DOHH2 (cell line): ENCODE results near the gene C17orf58.
"Not testable (repeated sequence)": the region's sequence is repeated elsewhere in the genome, so short reads cannot be mapped to it uniquely, and the experiment has no call there.

Experiments used
- H3F3A ChIP-seq: fragments of 200-600 bp; sonication (generic), shearing (Covaris generic); 2 replicates; pipeline ENCODE4 v1.6.0; 2016; ENCODE audit warnings: antibody characterized with exemption, mild to moderate bottlenecking; ENCODE audit not compliant: control insufficient read depth, insufficient read depth
- H3K27ac ChIP-seq: fragments of 200-600 bp; sonication (generic); 2 replicates; pipeline ENCODE4 v1.5.1; 2014; ENCODE audit warnings: low read depth, mild to moderate bottlenecking, low read length, moderate library complexity
- H3K27me3 ChIP-seq: fragments of 200-600 bp; sonication (generic); 2 replicates; pipeline ENCODE4 v1.6.1; 2014; ENCODE audit warnings: mild to moderate bottlenecking, low read length, mixed read lengths; ENCODE audit not compliant: control insufficient read depth
- H3K36me3 ChIP-seq: fragments of 200-600 bp; sonication (generic); 2 replicates; pipeline ENCODE4 v1.6.1; 2014; ENCODE audit warnings: mild to moderate bottlenecking, low read length, moderate library complexity, mixed read lengths; ENCODE audit not compliant: control insufficient read depth
- H3K4me1 ChIP-seq: fragments of 200-600 bp; sonication (generic); 2 replicates; pipeline ENCODE4 v1.6.1; 2014; ENCODE audit warnings: mild to moderate bottlenecking, low read length, mixed read lengths; ENCODE audit not compliant: control insufficient read depth
- H3K4me2 ChIP-seq: fragments of 200-600 bp; sonication (generic); 2 replicates; pipeline ENCODE4 v1.6.0; 2014; ENCODE audit warnings: mild to moderate bottlenecking, low read length, moderate library complexity
- H3K4me3 ChIP-seq: fragments of 200-600 bp; sonication (generic); 2 replicates; pipeline ENCODE4 v1.5.1; 2014; ENCODE audit warnings: mild to moderate bottlenecking, low read length, mixed read lengths
- H3K79me2 ChIP-seq: fragments of 200-600 bp; sonication (generic); 2 replicates; pipeline ENCODE4 v1.6.1; 2014; ENCODE audit warnings: mild to moderate bottlenecking, low read length, mixed read lengths; ENCODE audit not compliant: control insufficient read depth
- H3K9me2 ChIP-seq: fragments of 200-600 bp; sonication (generic); replicated peaks from 2 replicates; pipeline ENCODE4 v1.6.1; 2014; ENCODE audit warnings: mild to moderate bottlenecking, low read length, mixed read lengths; ENCODE audit not compliant: control insufficient read depth
- H3K9me3 ChIP-seq: fragments of 200-600 bp; sonication (generic); 2 replicates; pipeline ENCODE4 v1.6.1; 2014; ENCODE audit warnings: antibody characterized with exemption, low read length, mixed read lengths; ENCODE audit not compliant: control insufficient read depth, insufficient read depth
- H4K20me1 ChIP-seq: fragments of 200-600 bp; sonication (generic); 2 replicates; pipeline ENCODE4 v1.6.0; 2014; ENCODE audit warnings: low read depth, mild to moderate bottlenecking, antibody characterized with exemption, low read length, moderate library complexity; ENCODE audit not compliant: control insufficient read depth, insufficient read depth
- CTCF ChIP-seq: fragments of 200-600 bp; sonication (generic); IDR thresholded peaks from one replicate; pipeline ENCODE4 v1.5.1; 2014; ENCODE audit warnings: antibody characterized with exemption, mild to moderate bottlenecking, low read depth, low read length; ENCODE audit not compliant: poor library complexity, severe bottlenecking
- EZH2phosphoT487 ChIP-seq: fragments of 200-600 bp; sonication (generic); IDR thresholded peaks from 2 replicates; pipeline ENCODE4 v1.6.1; 2017; ENCODE audit warnings: borderline replicate concordance, mild to moderate bottlenecking, antibody characterized with exemption, low read length, moderate library complexity, mixed read lengths

C17orf58 gene

GRCh38 chr17:67983383-67983688 is 12.9 kb downstream of the C17orf58 start:
- no peak overlapping the region for H3K27ac ChIP-seq
- H4K20me1 ChIP-seq, result no peaks in the 10 kb centered on the region
- TF ChIP-seq EZH2phosphoT487, result no peak
- TF ChIP-seq CTCF, result no peak
- H3K4me2 ChIP-seq, result no peak overlapping the region
- H3F3A ChIP-seq, result peaks cover 29% of the 10 kb centered on the region
- peaks cover 20% of the 10 kb centered on the region for H3K36me3 ChIP-seq
- H3K9me2 ChIP-seq, result no peaks in the 10 kb centered on the region
- no peak overlapping the region for H3K4me3 ChIP-seq
- H3K9me3 ChIP-seq, result no peaks in the 10 kb centered on the region
- H3K79me2 ChIP-seq, result no peaks in the 10 kb centered on the region
- H3K4me1 ChIP-seq, result peaks cover 10% of the 10 kb centered on the region
- no peaks in the 10 kb centered on the region for H3K27me3 ChIP-seq

DNA sequence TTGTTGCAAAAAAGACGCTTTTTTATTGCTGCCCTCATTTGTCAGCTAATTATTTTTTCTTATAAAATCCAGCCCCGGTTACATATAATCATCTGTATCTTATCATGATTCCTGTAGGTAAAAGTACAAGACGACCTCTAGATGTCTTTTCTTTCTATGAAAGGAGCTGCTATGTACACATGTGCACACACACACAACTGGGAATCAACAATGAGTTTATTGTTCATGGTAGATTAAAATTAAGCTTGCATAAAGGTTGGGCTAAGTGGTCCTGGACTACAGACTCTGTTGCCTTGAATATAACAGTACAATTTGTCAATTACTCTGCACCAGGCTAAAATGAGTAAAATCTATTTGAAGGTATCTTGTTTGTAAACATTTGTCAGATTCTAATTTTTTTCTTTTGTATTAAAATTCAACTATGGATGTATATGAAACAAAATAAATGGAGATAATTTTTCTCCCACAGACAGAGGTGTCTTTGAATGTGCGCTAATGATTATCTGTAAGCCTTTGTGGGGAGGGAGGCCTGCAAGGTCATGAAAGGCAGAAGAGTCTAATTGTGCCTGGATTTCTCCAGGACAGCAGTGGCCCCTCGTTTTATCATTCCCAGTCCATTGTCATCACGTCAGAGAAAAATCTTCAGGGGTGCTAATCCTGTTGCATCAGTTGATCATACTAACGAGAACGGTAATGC is 13.4 kb downstream of the C17orf58 start:
- H3K79me2 ChIP-seq, result no peaks in the 10 kb centered on the region
- peaks cover 29% of the 10 kb centered on the region for H3F3A ChIP-seq
- no peak for TF ChIP-seq EZH2phosphoT487
- TF ChIP-seq CTCF, result no peak
- H3K36me3 ChIP-seq, result peaks cover 20% of the 10 kb centered on the region
- no peak overlapping the region for H3K4me2 ChIP-seq
- no peak overlapping the region for H3K27ac ChIP-seq
- peaks cover 10% of the 10 kb centered on the region for H3K4me1 ChIP-seq
- no peaks in the 10 kb centered on the region for H3K27me3 ChIP-seq
- H4K20me1 ChIP-seq, result no peaks in the 10 kb centered on the region
- no peak overlapping the region for H3K4me3 ChIP-seq
- no peaks in the 10 kb centered on the region for H3K9me2 ChIP-seq
- no peaks in the 10 kb centered on the region for H3K9me3 ChIP-seq

GRCh38 chr17:67982034-67982640 is 14.1 kb downstream of the C17orf58 start:
- Histone ChIP-seq H3K9me2 (no peaks in the 10 kb centered on the region), H4K20me1 (no peaks in the 10 kb centered on the region), H3K27me3 (no peaks in the 10 kb centered on the region), H3K4me2 (no peak overlapping the region), H3F3A (peaks cover 29% of the 10 kb centered on the region), H3K4me1 (peaks cover 10% of the 10 kb centered on the region), H3K36me3 (peaks cover 23% of the 10 kb centered on the region), H3K9me3 (no peaks in the 10 kb centered on the region), H3K4me3 (no peak overlapping the region), H3K27ac (no peak overlapping the region), H3K79me2 (no peaks in the 10 kb centered on the region)
- TF ChIP-seq CTCF (no peak), EZH2phosphoT487 (no peak)

DNA sequence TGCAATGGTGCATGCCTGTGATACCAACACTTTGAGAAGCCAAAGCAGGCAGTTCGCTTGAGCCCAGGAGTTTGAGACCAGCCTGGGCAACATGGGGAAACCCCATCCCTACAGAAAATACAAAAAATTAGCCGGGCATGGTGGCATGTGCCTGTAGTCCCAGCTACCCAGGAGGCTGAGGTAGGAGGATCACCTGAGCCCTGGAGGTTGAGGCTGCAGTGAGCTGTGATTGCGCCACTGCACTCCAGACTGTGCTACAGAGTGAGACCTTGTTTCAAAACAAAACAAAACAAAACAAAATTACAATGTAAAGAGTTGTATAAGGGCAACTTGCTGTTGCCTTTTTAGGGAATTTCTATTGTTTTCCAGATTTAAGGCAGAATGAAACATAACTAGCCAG is 15.4 kb downstream of the C17orf58 start:
- Histone ChIP-seq H3F3A (peaks cover 28% of the 10 kb centered on the region), H3K36me3 (peaks cover 33% of the 10 kb centered on the region)
- H3K27ac ChIP-seq, H3K79me2 ChIP-seq, H3K9me3 ChIP-seq, H3K4me2 ChIP-seq, H3K4me3 ChIP-seq, H3K27me3 ChIP-seq, H3K9me2 ChIP-seq, H4K20me1 ChIP-seq, H3K4me1 ChIP-seq: not testable (repeated sequence)
